AG09319 (cell line): ENCODE results near the gene YPEL1.

Experiments used
- DNase-seq: peaks from one replicate; pipeline ENCODE4 v3.0.0-alpha.2; 2010; ENCODE audit warnings: low read depth; ENCODE audit errors: extremely low read depth
- CTCF ChIP-seq: IDR thresholded peaks from 2 replicates; pipeline ENCODE4 v1.5.1; 2011; ENCODE audit warnings: low read depth, mild to moderate bottlenecking, inconsistent platforms, low read length, moderate library complexity

Gene YPEL1

DNA sequence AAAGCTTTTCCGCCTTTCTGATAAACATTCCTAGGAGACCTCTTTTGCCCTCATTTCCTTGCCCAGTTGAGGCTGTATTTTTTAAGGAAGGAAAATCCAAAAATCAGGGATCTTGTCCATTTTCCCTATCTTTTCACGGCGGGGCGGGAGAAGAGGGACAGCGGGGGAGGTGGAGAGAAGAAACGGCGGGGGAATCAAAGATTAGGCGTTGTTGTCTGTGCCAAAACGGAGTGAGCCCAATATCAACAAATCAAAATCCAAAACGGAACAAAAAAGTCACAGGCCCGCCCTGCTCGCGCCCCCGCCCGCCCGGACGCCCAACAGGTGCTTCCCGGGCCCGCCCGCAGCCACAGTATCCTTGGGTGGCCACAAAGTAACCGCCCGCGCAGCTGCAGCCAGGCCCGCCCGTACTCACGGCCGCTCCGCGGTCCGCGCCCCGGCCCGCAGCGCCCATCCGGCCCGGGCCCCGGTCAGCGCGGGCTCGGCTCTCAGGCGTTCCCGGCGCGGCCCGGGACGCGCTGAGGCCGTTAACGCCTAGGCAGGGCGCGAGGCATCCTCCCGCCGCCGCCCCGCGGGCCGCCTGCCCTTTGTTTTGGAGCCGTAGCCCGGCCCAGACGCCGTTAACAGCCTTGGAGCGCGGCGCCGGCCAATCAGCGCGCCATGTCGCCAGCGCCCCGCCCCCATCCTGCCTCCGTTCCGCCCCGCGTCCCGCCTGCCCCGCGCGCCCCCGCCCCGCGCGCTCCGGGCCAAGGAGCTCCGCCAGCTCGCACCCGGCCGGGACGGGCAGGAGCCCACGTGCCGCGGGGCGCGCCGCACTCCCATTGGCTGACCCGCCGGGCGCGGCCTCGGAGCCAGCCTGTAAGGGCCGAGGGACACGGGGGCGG, at the start of gene YPEL1:
Gene YPEL1, minus strand, starts transcription at position 595 of the 884 bp plus-strand sequence. CDS start 25,050 bp downstream, outside the sequence.
- TF ChIP-seq CTCF: no peak
- DNase-seq: peak; percentile 92

DNA sequence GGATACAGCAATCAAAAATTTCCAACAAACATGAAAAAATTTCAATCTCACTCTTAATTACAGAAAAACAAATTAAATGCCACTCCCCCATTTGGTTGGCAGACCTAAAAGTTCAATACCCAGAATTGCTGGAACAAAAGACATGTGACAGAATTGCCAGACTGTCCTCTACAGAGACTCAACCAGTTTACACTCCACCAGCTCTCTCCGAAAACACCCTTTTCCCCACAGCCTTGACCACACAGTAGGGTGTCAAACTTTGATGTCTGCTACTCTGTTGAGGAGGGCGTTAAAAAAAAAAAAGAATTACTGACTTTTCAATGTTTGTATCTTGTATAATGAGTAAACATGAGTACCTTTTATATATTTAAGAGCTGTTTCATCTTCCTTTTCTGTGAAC, 44.7 kb upstream of the YPEL1 start:
- no peak for TF ChIP-seq CTCF
- no peak for DNase-seq

DNA sequence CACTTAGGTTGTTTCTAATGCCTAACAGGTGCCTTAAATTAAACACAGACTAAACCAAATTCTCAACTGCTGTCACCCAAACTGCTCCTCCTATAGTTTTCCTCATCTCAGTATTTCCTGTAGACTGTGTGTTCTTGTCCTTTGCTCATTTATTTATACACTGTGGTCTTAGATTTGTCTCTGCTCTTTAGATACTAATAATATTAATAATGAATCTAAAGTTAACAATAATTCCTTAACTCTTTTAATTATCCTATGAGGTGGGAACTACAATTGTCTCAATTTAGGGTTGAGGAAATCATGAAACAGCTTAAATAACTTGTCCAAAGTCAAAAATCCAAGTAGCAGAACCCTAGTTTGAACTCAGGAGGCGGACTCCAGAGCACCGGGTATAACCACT, 43.9 kb upstream of the YPEL1 start:
- TF ChIP-seq CTCF: no peak
- DNase-seq: no peak

DNA sequence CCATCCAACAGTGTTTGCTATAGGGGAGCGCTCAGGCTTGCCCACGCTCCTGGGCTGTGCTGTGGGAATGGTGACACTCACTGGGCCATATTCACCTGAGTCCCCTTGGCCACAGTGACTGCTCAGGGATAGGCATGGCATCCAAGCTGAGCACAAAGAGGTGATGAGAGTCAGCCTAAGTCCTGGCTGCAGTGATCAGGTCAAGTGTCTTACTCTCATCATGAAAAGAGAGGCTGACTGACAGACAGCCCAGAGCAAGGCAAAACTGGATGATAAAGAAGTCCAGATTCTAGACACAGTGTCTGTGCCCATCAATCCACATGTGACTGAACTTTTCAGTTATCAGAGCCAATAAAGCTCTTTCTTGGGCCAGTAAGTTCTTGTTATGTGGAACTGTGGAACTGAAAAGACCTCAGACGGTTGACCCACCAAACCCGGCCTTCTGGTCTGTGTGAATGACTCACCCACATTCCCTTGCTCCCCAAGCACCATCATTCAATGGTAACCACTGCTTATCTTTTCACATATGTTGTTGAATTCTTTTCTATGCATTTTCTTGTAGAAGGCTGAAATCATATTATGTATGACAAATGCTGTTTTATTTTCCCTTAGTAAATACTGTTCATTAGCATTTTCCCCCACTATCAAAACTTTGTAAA, 43.2 kb upstream of the YPEL1 start:
- peak; percentile 22 for DNase-seq
- no peak for TF ChIP-seq CTCF

GRCh38 chr22:21771631-21771976, 36.0 kb upstream of the YPEL1 start:
- no peak for DNase-seq
- no peak for TF ChIP-seq CTCF

GRCh38 chr22:21768435-21768834, 32.8 kb upstream of the YPEL1 start:
- no peak for DNase-seq
- no peak for TF ChIP-seq CTCF
